Fibroblast of upper back skin (primary cell): ENCODE results near the gene LRRC45.
A peak's percentile ranks its signal among the peaks of the same experiment; 100 is the strongest.
"Not testable (repeated sequence)": the region's sequence is repeated elsewhere in the genome, so short reads cannot be mapped to it uniquely, and the experiment has no call there.

ENCODE experiments used
- DNase-seq: peaks from one replicate; pipeline ENCODE4 v3.0.0-alpha.2; 2013

Gene LRRC45

DNA sequence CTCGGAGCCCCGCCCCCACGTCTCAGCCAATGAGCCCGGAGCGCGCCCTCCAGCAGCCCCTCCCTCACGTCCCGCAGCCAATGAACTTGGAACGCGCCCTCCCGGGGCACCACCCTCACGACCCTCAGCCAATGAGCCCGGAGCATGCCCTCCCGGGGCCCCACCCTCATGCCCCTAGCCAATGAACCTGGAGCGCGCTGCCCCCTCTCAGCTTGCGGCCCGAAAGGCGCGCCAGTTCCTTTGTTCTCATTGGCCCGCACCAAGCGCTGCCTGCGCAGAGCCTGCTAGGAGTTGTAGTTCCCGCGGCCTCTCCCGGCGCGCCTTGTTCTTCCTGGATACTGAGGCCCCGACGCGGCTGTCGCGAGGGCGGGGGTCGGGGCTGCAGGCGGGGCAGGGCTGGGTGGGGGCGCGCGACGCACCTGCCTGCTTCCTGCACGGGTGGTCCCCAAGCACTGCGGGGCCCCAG lies at the start of gene LRRC45:
TSS of gene LRRC45 (plus strand) at position 325 of the 466 bp plus-strand sequence. CDS start 339 bp downstream, outside the sequence.
- DNase-seq: peak; percentile 100

DNA sequence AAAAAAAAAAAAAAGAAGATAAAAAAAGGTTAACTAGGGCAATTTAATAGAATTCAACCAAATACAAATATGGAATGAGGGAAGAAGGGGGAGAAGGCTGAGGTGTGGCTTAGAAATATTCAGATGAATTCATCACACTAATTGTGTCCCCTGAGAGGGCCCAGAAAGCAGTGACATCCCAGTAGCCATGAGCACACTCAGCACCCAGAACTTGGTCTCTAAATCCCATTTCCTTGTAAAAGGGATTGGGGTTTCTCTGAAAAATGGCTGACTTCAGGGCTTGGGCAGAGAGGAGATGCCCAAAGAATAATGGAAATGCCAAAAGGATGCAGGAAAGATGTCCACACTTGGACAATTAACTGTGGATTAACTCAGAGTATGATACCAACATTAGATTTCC lies 49.7 kb upstream of the LRRC45 start:
- DNase-seq: no peak

DNA sequence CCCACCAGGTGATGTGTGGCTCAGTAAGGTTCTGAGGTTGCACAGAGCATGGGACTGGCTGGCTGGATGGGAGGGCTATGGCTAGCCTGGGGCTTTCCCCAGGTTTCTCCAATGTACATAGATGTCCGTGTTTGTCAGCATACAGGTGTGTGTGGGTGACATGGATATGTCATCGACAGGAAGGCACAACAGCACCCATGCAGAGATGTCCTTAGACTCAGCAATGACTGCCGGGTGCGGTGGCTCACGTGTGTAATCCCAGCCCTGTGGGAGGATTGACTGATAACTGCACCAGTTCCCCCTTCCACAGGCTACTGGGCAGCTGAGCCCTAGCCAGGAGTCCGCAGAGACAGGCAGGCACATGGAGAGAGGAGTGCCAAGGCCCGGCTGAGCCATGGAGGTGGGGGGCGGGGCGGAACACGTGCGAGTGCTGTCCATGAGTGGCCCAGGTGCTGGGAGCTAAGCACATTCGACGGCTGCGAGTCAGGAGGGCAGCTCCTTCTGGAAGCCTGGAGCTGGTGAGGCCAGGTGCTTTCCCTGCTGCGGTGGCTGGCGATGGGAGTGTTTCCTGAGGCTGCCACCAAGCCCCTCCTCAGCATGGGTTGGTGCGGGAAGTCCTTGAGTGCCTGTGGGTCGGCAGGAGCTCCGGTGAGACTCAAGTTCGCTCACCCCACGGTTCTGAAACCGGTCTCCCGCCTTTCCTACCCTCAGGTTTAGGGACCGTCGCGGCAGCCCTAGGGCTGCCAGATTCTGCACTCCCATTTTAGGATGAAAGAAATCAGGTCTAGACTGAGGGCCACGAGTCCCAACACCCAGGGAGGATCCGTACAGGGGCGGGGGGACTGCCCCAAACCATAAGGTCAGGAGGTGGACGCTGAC lies 46.5 kb upstream of the LRRC45 start:
- DNase-seq: no peak

DNA sequence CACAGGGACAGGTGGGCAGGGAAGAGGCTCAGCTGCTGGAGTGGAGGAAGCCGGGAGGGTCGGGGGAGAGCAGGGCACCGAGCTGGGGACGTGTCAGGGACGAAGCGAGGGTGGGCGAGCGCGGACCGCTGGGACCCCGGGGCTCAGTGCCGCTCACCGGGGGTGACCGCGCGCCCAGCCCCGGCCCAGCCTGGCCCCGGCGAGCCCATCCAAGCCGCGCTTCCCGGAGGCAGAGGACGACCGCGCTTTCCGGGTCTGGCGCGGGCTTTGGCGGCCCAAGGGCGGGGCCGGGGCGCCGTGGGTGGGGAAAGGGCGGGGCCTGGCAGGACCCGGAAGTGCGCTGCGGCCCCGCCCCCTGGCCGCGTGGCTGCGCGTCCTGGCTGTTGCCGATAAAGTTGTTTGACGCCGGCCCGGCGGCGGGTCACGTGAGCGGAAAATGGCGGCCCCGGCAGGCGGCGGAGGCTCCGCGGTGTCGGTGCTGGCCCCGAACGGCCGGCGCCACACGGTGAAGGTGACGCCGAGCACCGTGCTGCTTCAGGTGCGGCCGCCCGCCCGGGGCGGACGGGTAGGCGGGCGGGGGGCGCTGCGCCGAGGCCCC lies 45.8 kb upstream of the LRRC45 start, which contains the start of gene ASPSCR1:
TSS of gene ASPSCR1 (plus strand) at position 419 of the 598 bp plus-strand sequence. CDS start at position 437, 18 bp downstream.
- DNase-seq: peak; percentile 89

DNA sequence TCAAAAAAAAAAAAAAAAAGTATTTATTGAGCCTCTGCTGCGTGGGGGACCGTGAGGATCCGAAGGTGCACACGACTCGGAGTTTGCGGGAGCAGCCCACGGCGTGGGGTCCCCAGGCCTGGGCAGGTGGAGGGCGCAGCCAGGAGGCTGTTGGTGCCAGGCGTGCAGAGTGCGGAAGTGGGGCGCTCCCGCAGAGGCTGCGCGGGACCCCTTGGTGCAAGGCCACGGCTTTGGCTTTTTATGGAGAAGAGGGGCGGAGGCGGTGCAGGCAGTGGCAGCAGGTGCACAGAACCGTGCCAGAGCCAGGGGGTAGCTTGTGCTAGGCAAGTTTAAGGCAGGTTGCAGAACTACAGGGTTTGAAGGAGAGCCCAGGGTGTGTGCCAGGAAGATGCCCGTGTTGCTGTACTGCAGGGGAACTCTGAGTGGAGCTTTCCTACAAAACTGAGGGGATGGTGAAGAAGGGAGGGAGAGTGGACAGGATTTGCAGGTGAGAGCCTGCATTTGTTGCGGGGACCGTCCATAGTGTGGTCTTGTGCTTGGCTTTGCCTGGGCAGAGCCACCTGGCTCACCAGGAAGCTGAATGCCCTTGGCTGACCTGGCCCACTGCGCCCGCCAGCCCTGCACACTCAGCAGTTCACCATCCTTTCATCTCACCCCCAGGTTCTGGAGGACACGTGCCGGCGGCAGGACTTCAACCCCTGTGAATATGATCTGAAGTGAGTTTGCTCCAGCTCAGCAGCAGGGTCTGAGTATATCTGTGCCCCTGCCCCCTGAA lies 44.4 kb upstream of the LRRC45 start:
- DNase-seq: no peak

DNA sequence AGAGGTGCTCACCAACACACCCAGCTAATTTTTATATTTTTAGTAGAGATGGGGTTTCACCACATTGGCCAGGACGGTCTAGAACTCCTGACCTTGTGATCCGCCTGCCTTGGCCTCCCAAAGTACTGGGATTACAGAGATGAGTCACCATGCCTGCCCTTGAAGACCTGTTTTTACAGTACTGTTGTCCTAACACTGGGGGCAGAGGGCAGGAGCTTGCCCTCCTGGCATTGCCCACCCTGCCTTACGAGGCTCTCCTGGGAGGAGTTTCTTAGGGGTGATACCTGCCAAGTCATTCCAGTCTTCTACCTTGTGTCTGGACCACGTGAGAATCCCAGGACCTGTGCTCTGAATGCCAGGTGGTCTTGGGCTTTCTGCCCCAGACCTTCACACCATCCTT lies 43.0 kb upstream of the LRRC45 start:
- DNase-seq: no peak

DNA sequence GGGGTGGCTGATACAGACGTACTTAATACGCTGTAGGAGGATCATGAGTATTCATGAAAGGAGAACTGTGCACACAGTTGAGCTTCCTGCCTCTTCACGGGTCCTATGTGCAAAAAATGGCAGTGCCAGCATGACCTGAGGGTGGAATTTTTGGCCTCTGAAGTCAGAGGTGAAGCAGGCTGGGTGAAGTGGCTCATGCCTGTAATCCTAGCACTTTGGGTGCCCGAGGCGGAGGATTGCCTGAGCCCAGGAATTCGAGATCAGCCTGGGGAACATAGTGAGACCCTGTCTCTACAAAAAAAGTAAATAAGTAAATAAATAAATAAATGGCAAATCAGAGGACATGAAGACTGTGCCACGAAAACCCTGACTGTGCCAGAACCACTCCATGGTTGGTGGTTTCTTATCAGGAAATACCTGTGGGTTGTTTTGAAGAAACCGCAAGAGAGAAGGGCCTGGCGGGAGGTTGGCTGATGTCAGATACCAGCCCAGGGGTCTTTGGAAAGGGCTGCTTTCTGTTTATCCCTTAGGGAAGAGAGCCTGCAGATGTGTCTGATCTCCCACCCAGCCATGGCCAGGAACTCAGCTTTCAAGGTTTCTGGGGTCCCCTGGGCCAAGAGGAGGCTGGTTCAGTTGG lies 42.3 kb upstream of the LRRC45 start:
- no peak for DNase-seq

DNA sequence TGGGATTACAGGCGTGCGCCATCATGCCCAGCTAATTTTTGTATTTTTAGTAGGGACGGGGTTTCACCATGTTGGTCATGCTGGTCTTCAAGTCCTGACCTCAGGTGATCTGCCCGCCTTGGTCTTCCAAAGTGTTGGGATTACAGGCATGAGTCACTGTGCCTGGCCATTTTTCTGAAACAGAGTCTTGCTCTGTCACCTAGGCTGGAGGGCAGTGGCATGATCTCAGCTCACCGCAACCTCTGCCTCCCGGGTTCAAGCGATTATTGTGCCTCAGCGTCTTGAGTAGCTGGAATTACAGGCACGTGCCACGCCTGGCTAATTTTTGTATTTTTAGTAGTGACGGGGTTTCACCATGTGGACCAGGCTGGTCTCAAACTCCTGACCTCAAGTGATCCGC lies 41.6 kb upstream of the LRRC45 start:
- DNase-seq: not testable (repeated sequence)

DNA sequence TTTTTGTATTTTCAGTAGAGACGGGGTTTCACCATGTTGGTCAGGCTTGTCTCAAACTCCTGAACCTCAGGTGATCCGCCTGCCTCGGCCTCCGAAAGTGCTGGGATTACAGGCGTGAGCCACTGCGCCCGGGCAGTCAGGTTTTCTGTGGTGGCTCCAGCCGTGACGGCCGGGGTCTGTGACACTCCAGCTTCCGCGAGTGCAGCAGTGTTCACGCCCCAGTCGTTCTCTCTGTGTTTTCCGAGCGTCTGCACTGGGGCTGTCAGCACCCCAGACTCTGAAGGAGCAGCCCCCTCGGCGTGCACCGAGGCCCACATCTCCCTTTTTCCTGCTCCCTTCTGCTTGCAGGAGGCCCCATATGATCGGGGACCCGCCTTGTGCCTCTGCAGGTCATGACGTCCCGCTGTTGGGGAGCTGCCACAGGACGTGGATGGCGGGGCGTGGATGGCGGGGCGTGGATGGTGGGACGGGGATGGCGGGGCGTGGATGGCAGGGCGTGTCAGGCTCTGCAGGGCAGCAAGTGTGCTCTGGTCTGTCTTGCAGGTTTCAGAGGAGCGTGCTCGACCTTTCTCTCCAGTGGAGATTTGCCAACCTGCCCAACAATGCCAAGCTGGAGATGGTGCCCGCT lies 40.0 kb upstream of the LRRC45 start:
- no peak for DNase-seq

DNA sequence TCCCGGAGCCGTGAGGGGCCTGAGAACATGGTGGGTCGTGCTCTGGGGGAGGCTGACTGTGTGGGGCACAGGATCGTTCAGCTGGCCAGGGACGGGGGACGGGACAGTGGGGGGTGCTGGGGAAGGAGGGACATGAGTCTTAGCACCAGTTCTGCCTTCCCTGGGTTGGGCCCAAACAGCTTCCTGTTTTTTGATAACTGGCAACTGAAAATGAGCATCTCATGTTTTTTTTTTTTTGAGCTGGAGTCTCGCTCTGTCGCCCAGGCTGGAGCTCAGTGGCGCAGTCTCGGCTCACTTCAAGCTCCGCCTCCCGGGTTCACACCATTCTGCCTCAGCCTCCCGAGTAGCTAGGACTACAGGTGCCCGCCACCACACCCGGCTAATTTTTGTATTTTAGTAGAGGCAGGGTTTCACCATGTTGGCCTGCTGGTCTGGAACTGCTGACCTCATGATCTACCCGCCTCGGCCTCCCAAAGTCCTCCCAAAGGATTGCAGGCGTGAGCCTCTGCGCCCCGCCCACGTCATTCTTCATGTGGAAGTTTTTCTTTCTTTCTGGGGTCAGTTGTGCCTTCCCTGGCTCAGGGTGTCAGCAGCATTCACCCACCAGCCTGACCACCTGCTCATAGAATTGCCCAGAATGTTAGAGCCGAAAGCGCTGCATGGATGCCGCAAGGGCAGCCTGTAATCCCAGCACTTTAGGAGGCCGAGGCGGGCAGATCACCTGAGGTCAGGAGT lies 39.3 kb upstream of the LRRC45 start:
- no peak for DNase-seq

DNA sequence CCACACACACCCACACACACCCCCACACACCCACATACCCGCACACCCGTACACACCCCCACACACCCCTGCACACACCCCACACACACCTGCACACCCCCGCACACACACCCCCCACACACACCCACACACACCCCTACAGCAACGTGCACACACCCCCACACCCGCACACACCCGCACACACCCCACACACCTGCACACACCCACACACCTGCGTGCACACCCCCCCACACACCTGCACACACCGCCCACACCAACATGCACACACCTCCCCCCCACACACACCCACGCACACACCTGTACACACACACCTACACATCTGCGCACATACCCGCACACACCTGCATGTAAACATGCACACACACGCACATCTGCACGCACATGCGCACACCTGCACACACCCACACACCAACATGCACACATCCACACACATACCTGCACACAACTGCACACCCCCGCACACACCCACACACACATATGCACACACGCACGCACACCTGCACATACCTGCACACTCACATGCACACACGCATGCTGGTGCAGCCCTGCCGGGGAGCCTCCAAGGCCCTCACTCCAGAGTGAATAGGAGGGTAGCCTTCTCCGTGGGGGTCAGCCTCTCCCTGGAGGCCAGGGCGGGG lies 38.2 kb upstream of the LRRC45 start:
- DNase-seq: no peak

DNA sequence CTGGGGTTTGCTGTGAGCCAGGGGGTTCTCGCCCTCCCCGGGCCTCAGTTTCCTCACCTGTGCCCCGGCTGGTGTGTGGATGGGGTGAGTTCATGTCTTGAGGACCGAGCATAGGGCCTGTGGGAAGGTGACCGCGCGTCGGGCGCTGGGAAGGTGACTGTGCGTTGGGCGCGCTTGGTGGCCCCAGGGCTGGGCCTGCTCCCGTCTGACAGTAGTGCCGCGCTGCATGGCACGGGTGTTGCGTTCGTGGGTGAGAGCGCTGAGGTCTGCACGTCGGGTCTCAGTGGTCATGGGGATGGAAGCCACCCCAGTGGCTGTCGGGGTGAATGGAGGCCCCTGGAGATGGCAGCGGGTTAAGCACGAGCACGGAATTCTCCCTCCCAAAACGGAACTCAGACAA lies 36.5 kb upstream of the LRRC45 start:
- DNase-seq: no peak

DNA sequence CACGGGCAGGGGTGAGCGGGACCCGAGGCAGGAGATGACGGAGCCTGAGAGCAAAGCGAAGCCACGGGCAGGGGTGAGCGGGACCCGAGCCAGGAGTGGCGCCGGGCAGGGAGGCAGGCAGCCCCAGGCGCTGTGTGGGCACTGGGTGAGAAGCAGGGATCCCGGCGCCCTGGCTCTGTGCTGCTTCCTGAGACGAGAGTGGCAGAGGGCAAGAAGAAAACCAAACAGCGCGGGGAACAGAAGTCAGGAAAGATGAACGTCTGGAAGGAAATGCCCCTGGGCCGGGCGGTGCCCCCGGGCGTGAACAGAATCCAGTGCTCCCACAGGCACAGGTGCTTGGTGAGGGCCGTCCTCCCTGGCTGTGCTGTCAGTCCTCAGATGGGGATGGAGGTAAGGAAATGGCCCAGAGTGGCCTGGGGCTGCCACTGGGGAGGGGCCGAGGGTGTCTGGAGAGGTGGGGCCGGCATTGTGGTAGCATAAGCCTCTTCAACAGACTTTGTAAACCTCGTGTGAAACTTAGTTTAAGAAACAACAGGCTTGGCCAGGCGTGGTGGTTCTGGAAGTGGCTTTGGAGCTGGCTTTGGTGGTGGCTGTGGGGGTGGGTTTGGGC lies 35.8 kb upstream of the LRRC45 start:
- no peak for DNase-seq

DNA sequence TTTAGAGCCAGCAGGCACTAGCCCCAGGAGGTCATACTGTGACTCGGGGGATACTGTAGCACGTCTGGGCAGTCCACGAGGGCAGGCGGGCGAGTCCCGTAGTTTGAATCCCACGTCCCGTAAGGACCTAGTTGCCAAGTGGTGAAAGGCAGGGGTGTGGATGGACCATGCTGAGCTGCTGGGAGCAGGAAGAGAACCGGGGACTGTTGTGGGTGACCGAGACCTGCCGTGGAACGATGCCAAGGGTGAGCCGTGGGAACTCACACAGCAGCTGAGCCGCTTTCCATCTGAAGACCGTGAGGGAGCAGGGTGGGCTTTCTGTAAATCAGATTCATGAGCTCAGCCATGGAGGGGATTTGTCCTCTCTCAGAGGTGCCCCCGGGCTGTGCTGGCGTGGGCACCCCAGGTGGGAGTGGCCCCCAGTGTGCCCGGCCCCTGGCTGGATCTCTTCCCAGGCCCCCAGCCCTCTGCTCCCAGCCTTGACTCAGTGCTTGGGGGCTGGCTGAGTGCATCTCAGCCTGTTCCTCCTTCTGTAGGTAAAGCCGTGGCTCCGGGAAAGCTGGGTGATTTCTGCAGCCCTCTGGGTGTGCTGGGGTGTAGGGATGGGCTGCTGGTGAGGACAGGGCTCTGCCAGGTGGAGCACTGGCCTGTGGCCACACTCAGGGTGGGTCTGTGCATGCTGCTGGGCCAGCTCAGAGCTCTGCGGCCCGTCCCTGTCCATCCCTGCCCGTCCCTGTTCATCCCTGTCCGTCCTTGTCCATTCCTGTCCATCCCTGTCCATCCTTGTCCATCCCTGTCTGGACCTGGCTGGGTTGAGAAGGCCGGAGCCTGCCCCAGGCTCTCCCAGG lies 32.0 kb upstream of the LRRC45 start:
- no peak for DNase-seq

DNA sequence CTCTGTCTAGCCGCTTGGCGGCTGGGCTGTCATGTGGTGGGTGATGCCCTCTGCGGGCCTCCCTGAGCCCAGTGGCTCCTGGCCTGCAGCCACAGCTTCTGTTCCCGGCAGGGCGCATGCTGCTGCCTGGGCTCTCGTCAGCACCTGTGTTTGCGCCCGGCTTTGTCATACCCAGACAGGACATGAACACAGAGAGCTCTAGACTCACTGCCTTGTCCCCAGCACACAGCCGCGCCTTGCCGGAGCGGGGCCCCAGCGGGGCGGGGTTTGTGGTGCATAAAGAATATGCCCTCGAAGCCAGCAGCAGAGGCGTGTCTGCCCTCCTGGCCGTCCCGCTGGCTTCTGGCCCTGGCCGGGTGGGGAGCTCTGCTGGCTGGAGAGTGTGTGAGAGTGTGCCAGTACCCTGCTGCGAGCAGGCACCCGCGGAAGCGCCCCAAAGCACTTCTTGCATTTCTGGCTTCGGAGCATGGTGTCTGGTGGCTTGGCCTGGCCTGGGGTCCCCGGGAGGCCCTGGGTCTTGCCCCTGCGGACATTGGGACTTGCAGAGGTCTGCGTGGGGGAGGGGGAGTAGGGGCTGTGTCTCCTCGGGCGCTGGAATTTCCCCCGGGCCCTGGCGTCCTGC lies 31.3 kb upstream of the LRRC45 start:
- DNase-seq: peak; percentile 39

DNA sequence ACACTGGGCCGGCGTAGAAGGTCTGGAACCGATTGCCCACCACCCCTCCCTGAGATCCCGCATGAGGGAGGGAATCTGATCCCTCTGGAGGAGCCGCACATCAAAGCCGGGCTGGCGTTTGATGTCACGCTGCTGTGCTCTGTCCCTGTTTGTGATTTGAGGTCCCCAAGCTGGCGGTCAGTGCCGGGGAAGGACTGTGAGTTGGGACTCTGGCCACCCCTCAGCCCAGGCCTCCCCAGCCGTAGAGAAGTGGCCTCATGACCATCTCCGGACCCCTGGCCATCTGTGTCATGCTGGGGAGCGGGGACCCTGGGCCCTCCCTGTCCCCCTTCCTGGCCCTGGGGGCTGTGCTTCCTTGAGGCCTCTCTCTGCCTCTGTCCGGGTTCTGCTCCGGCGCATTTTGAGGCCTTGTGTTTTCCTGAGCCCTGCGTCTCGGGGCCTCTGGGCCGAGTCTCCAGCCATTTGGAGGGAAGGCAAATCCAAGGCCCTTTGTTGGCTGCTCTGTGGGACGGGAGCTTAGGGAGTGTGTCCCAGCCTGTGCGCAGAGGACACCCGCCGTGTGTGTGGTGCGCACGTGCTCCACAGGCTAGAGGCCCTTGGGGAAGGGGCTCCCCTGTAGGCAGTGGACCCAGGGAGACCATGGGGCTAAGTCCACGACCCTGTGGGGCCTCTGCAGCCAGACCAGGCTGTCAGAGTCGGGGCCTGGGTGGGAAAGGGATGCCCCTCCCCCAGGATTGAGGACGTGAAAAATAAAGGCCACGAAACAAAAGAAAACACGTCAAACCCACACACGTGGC lies 30.6 kb upstream of the LRRC45 start:
- no peak for DNase-seq

DNA sequence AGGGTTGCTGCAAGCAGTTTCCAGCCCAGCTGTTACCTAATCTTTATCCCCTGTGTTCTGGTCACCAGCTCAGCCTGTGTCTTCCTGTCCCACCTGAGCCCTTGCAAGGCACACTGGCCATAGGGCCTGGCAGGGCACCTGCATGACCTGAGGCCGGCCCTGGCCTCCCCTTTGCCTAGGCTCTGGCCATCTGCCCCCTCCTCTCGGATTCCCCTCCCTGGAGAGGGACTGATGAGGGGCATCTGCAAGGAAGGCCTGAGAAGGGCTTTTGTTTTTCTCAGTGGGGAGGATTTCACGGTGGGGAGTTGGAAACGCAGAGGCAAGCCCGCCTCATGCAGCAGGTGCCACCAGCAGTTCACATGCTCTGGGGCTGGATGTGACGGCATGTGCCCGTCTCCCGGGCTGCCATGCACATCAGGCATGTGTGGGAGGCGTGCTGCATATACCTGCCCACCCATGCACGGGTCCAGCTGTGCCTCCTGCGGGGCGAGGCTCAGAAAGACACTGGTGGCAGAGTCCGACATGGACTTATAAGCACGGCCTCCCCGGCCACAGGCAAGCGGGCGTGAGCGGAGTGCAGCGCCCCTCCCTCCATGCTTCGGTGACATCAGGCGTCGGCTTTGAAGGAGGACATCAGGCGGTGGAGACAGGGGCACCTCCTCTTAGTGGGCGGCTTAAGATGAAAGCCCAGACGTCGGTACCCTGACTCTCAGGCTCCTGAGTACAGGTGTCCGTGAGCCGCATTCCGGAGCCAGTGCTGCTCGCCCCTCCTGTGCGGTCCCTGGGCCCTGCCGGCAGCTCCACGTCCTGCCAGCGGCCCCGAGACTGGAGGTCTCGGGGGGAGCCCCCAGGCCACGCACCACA lies 29.1 kb upstream of the LRRC45 start:
- DNase-seq: no peak
